SHP77 treated with DMSO at 0.1 percent for 48 hours (cell line): Measurements from ENCODE around the gene PCDH15.

Experiments used
- DNase-seq: peaks from one replicate; lab custom pipeline; 2025; lab: John Stamatoyannopoulos, UW

The PCDH15 gene

GRCh38 chr10:54708021-54708420, 93.0 kb downstream of the PCDH15 start:
- DNase-seq: no peak

- DNase-seq: no peak
These were observed 98.2 kb downstream of the PCDH15 start for GRCh38 chr10:54702583-54703485.

- no peak for DNase-seq
These were observed 109.7 kb downstream of the PCDH15 start for GRCh38 chr10:54691331-54691730.

- no peak for DNase-seq
These were observed 118.5 kb downstream of the PCDH15 start for GRCh38 chr10:54682554-54682953.

DNA sequence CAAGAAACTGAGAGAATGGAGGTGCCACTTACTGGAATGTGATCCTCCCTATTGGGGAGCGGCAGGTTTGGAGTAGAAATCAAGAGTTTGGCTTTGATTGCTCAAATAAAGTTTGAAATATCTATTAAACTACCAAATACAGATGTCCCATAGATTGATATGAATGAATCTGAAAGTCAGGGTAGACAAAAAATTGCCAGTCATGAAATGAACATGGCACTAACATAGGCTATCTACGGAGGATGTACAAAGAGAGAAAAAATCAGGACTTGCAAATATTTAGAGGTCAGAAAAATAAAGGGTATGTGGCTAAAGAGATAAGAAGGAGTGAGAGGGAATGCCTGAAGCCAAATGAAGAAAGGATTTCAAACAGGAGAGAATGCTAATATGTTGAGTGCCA, 119.9 kb downstream of the PCDH15 start:
- DNase-seq: no peak

GRCh38 chr10:54667136-54667535, 133.9 kb downstream of the PCDH15 start:
- no peak for DNase-seq

DNA sequence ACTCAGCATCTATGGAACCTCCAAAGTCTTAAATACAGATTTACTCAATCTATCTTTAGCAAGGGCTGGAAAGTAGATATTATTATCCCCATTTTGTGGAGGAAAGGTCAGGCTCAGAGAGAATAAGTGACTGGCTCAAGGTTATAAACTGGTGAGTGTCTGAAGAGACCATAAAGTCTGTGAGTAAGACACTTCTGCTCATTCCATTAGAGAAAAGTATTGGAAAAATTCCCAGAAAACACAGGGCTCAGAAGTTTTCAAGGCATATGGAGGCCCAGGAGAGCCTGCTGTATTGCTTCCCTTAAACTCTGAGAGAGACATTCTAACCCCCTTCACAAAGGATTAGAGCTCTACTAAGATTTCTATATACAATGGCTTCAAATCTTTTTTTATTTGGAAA, 134.8 kb downstream of the PCDH15 start:
- DNase-seq: no peak

GRCh38 chr10:54665095-54665494, 135.9 kb downstream of the PCDH15 start:
- DNase-seq: no peak

DNA sequence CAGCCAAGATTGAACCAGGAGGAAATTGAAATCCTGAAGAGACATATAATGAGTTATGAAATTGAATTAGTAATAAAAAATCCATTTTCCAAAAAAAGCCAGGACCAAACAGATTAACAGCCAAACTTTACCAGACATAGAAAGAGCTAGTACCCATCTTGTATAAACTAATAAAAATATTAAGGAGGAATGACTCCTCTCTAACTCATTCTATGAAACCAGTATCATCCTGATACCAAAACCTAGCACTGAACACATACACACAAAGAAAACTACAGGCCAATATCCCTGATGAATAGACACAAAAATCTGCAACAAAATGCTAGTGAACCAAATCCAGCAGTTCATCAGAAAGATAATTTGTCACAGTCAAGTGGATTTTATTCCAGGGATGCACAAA, 140.6 kb downstream of the PCDH15 start:
- no peak for DNase-seq

DNA sequence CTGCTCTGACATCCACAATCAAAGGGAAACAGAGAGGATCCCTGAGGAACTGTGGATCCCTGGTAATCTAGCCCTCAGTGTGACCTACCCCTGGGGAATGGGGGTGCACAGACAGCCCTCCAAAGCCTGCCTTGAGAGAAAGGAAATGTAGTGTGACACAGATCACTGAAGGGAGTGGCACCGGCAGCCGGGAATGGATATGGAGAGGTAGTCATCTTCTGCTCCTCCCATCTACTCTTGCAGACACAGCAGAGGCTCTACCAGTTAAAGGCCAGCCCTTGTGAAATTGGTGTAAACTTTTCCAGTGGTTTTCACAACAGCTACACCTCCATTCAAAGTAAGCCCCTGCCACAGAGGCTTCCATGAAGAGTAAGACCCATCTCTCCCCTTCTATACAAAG, 144.4 kb downstream of the PCDH15 start:
- no peak for DNase-seq

DNA sequence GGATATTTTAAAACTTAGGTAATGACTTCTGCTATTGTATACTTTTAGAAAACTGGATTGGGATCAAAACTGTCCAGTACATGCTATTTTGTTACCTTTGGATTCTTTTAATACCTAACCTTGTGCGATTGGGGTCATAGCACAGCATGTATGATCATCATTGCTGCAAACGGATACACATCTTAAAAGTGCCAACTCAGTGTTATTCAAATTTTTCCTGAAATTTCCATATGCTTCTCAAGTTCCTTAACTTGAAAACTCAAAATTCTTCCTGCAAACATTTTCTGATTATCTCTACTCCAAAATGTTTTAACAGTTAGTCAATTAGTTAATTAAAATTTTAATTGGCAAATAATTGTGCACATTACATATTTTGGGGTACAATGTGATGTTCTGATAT, 147.5 kb downstream of the PCDH15 start:
- no peak for DNase-seq

- no peak for DNase-seq
These were observed 150.5 kb downstream of the PCDH15 start for GRCh38 chr10:54650547-54650946.

DNA sequence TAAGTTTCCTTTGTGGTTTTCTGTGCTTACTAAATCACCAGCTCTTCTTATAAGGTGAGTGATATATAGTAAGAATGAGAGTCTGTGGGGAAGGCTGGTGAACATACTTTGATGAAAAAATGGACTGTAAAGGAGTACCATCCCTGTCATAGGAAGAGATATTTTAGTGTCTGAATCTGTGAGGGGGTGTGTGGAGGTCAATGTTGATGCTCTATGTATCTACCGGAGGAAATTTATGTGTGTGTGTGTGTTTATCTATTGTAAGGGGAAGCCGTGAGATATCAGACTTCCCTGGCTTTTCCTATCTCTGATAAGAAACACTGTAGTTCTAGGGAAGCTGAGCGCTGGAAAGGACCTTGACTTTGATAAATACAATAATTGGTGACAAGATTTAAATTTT, 179.0 kb downstream of the PCDH15 start:
- no peak for DNase-seq

DNA sequence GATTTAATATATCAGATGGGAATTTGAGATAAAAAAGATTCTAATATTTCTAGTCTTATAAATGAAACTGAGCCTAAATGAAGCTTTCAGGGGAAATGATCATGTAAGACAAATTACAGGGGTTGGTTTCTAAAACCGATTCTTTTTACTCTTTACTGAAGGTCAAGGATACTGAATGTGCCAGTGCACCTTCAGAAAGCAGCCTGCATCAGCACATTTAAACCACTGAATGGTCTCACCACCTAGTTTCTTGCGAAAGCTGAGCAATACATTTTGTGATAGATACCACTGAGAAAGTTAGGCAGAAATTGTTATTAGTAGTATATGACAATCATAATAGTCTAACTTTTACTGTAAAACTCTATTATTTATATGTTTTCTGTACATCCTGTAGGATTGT, 180.7 kb downstream of the PCDH15 start:
- DNase-seq: no peak

DNA sequence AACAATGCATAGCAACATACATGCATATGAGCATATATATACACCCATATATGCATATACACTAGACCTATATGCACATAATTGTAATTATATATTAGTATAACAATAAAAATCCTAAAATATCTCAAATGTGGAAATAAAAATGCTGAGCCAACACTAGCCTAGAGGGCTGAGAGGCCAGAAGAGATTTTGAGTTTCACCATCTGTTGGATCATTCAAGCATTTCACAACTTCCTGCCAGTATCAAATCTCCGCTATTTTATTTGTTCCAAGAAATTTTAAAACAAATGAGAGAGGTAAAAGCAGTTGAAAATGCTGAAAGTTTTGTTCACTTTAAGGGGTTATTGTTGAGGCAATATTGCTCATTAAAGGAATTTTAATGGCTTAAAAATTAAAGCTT, 187.0 kb downstream of the PCDH15 start:
- DNase-seq: no peak

DNA sequence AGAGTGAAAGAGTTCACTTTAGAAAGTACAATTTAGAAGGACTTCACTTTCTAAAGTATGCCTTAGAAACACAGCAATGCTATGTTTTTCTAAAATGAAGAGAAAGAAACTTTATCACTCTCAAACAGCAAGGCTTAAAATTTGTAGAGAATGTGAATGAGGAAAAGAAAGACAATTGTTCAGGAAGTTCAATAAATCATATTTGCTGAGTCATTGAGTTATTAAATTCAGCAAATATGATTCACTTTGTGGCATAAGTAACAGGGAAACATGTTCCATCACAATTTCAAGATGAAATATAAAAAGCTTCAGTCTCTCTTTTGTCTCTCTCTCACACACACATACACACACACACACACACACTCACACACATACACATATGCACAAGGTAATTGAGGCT, 187.9 kb downstream of the PCDH15 start:
- no peak for DNase-seq

GRCh38 chr10:54609423-54609822, 191.6 kb downstream of the PCDH15 start:
- no peak for DNase-seq

DNA sequence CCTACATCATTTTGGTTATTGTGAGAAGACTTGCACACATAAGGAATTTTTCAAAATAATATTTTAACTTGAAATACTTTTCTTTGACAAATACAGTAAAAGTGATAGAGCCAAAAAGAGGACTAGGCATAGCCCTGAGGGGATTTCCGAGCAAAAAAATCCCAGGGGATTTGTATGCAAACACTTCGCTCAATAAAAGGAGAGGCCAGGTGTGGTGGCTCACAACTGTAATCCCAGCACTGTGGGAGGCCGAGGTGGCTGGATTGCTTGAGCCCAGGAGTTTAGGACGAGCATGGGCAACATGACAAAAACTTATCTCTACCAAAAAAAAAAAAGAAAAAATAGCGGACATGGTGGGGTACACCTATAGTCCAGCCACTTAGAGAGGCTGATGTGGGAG, 193.0 kb downstream of the PCDH15 start:
- no peak for DNase-seq

- no peak for DNase-seq
These were observed 206.7 kb downstream of the PCDH15 start for GRCh38 chr10:54594289-54594688.

- DNase-seq: no peak
These were observed 213.1 kb downstream of the PCDH15 start for GRCh38 chr10:54587971-54588370.

DNA sequence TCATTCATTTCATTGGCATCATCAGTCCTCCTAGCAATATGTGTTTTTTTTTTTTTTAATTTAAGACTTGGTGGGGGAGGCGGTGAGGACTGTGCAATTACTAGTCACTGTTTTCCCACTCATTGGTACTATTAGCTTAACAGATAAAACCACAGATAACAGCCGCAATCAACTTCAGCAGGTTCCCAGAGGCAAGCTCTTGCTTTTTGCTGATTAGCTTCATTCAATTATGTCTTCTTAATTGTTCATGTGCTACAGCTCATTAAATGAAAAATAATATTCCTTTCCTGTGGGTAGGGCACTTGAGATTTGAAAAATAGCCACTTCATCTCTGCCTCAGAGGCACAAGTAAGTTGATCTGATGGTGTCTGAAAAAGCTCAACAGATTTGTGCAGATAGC, 215.5 kb downstream of the PCDH15 start:
- no peak for DNase-seq

- no peak for DNase-seq
These were observed 223.3 kb downstream of the PCDH15 start for GRCh38 chr10:54577682-54578081.

DNA sequence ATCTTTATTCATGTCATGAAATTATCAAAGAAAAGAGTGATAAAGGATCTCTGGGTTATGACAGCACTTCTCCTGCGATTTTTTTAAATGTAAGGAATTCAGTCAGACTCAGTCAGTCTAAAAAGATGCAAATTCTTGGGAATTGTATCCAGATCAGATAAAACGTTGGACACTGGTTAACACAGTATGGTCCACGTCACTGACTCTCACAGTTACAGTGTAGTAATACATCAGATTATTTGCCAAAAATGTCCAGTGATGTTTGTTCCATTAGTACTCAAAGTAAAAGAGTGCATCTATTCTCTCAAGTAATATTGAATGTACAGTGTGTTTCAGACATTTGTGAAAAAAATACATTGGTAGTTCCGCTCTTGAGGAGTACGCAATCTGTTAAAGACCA, 224.5 kb downstream of the PCDH15 start:
- no peak for DNase-seq

DNA sequence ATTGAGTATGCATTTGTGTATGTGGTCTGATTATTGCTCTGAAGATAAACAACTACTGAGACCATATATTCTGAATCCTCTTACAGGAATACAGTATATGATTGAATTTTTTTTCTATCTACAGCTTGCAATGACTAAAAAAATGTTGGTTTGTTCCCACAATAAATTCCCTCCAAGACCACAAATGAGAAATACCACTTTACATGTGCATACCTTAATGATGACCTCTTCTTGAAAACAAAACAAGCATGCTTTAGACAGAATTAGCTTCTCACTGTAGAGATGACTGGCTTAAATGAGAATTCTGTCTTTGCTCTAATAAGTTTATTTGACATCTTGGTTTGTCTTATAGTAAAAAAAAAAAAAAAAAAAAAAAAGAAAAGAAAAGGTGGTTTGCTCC, 241.5 kb downstream of the PCDH15 start:
- no peak for DNase-seq
